ENCODE results near the gene SYCP2.
"Not testable (repeated sequence)": the region's sequence is repeated elsewhere in the genome, so short reads cannot be mapped to it uniquely, and the experiment has no call there.

The SYCP2 gene

DNA sequence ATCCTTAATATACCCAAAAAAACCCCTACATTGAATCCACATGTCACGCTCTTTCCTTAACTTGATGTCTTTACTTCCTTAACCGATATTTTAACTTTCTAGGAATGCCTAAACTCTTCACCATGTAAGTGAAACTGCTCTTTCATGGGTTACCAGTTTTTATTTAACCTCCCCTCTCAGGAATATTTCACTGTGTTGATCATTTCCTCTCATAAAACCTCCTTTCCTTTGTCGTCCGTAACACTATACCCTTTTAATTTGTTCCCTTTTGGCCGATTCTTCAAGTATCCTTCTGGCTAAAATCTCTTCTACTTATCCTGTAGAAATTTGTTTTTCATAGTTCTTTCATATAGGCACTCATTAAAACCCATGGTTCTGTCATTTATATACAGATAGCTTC is 24.6 kb downstream of the SYCP2 start:
- DNase-seq (ENCODE audit: low read depth): no peak

- DNase-seq (ENCODE audit: low read depth): no peak
Observed at GRCh38 chr20:59903621-59904020, 29.8 kb downstream of the SYCP2 start.

GRCh38 chr20:59902470-59902869 is 31.0 kb downstream of the SYCP2 start:
- DNase-seq (ENCODE audit: low read depth): no peak

- no peak for DNase-seq (ENCODE audit: low read depth)
Observed at GRCh38 chr20:59895908-59896307, 37.5 kb downstream of the SYCP2 start.

- DNase-seq (ENCODE audit: low read depth): no peak
Observed at GRCh38 chr20:59891581-59891980, 41.9 kb downstream of the SYCP2 start.

DNA sequence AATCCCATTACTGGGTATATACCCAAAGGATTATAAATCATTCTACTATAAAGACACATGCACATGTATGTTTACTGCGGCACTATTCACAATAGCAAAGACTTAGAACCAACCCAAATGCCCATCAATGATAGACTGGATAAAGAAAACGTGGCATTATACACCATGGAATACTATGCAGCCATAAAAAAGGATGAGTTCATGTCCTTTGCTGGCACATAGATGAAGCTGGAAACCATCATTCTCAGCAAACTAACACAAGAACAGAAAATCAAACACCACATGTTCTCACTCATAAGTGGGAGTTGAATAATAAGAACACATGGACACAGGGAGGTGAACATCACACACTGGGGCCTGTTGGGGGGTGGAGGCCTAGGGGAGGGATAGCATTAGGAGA is 43.4 kb downstream of the SYCP2 start:
- DNase-seq (ENCODE audit: low read depth): not testable (repeated sequence)

GRCh38 chr20:59888050-59888449 is 45.4 kb downstream of the SYCP2 start:
- no peak for DNase-seq (ENCODE audit: low read depth)

DNA sequence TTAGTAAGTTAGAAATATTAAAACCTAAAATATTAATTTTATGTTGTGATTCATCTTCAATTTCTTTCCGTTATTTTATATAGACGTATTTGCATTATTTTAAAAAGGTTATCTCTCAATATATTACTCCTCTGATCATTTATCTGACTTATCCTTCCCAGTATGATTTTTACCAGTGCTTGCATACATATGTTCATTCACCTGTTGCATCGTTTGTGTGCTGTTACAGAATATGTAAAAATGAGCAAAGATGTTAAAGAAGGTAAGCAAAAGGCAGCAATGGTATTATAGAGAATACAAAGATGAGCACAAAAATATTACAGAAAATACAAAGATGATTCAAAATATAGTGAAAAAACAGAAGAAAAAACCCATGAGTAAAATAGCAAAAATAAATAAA is 48.9 kb downstream of the SYCP2 start:
- no peak for DNase-seq (ENCODE audit: low read depth)

DNA sequence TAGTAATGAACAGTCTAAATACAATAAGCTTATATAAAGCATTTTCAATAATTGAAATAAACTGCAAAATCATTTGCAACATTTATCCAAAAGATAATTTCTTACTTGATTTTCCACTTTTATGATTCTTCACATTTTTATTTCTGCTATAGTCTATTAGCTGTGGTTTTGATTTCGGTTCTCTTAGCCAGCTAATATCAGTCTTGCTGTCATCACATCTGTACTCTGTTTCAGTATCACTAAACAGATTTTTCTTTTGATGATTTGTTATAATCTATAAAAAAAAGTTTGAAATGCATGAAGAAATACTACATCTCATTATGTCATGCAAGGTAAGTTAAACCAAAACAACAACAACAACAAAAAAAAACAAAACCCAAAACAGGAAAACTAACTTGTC is 53.2 kb downstream of the SYCP2 start:
- DNase-seq (ENCODE audit: low read depth): no peak

DNA sequence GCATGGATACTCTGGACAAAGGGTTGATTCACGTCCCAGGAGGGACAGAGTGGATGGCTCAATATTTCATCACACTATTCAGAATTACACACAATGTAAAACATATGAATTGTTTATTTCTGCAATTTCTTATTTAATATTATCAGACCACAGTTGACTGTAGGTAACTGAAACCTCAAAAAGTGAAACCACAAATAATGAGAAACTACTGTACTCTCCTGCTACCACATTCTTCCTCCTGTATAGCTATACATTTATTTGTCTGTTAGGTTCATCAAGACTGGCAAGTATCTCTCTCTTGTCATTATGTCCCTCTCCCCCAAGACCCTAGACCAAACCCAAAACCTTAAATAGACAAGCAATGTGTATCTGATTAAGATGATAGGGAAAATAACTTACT is 60.0 kb downstream of the SYCP2 start:
- DNase-seq (ENCODE audit: low read depth): no peak

DNA sequence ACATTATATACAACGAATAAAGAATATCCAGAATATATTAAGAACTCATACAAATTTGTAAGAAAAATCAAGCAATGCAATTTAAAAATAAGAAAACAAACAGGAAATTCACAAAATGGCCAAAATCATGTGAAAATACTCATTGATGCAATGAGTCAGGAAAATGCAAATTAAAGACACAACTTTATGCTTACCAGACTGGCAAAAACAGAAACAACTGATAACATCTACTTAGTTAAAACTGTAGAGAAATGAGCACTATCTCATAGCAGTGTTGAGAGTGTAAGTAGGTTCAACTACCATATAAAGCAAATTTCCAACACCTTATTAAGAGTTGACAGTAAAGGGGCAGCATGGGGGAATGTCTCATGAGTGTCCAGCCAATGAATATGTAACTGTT is 62.3 kb downstream of the SYCP2 start:
- DNase-seq (ENCODE audit: low read depth): no peak

- DNase-seq (ENCODE audit: low read depth): peak; percentile 7
Observed at GRCh38 chr20:59866338-59866737, 67.1 kb downstream of the SYCP2 start.

DNA sequence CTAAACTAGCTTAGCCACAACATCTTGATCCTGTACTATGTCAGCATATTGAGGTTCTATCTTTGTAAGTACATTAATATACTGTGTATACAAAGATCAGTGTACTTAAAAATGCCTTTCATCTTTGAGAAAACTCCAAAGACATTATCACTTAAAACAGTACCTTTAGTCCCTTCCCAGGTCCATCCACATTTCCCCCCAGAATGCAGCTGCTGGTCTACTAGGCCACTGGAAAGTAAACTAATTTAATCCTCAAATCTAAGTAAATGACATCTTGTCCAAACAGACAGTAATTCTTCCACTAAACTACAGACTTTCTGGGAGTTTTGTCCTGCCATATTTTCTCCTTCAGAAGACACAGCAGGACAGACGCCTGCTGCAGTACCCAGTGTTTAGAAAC is 68.7 kb downstream of the SYCP2 start:
- no peak for DNase-seq (ENCODE audit: low read depth)

DNA sequence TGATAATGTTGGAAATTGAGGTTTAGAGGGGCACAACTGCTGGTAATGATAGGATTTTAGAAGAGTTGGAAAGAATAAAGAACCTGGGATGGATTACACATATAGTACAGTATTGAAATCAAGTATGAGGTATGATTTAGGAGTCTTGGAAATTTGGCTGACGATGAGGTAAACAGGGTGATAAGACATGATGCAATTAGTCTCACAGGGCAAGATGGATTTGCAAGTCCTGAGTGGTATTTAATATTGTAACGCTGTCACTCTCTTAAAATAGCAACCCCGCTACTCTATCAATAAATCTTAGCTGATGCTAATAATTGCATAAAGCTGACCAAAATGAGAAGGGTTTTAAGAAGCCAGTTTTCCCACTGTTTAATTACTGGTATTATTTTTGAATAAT is 70.4 kb downstream of the SYCP2 start:
- DNase-seq (ENCODE audit: low read depth): no peak

DNA sequence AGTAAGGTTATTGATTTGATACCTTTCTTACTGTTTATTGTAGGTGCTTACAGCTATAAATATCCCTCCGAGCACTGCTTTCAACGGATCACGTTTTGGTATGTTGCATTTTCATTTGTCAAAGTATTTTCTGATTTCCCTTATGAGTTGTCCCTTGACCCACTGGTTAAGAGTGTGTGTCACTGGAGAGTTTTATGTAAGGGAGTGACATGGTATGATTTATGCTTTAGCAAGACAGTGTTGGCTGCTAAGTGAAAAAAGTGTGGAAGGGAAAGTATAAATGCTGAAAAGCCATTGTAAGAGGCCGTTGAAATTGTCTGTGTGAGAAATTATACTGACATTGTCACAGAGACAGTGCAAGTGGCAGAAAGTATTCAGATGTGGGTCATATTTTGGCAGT is 72.0 kb downstream of the SYCP2 start:
- DNase-seq (ENCODE audit: low read depth): no peak

GRCh38 chr20:59858425-59858824 is 75.0 kb downstream of the SYCP2 start:
- DNase-seq (ENCODE audit: low read depth): no peak

DNA sequence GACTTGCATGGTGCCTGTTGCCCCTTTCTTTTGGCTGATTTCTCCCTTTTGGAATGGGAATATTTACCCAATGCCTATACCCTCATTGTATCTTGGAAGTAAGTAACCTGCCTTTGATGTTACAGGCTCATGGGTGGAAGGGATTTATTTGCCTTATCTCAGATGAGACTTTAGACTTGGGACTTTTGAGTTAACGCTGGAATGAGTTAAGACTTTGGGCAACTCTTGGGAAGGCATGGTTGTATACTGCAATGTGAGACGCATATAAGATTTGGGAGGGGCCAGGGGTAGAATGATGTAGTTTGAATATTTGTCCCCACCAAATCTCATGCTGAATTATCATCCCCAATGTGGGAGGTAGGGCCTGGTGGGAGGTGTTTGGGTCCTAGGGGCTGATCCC is 75.5 kb downstream of the SYCP2 start:
- DNase-seq (ENCODE audit: low read depth): no peak

- DNase-seq (ENCODE audit: low read depth): not testable (repeated sequence)
Observed at GRCh38 chr20:59856941-59857340, 76.5 kb downstream of the SYCP2 start.

- DNase-seq (ENCODE audit: low read depth): not testable (repeated sequence)
Observed at GRCh38 chr20:59856526-59856925, 76.9 kb downstream of the SYCP2 start.

DNA sequence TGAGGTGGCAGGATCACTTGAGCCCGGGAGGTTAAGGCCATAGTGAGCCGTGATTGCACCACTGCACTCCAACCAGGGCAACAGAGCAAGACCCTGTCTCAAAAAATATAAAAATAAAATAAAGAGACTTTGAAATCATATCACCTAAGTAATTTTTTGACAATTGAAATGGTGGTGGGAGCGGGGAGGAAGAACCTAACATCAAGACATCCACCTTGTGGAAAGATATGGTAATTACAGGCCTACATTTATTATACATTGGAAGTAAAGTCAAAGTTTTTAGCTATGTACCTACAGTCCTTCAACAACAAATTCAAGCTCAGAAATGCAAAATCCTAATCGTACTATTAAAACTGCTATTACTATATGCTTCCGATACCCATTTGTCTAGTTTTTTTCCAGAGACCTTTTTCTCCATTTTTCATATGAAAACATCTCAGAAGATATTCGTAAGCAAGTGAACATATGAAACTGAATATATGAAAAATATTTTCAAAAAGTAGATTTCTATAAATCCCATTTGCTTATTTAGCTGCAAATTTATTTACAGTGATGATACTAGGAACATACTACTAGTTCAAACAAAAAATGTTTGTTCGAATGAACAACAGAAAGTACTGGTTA is 83.3 kb downstream of the SYCP2 start:
- no peak for DNase-seq (ENCODE audit: low read depth)

GRCh38 chr20:59848182-59848581 is 85.3 kb downstream of the SYCP2 start:
- DNase-seq (ENCODE audit: low read depth): no peak

DNA sequence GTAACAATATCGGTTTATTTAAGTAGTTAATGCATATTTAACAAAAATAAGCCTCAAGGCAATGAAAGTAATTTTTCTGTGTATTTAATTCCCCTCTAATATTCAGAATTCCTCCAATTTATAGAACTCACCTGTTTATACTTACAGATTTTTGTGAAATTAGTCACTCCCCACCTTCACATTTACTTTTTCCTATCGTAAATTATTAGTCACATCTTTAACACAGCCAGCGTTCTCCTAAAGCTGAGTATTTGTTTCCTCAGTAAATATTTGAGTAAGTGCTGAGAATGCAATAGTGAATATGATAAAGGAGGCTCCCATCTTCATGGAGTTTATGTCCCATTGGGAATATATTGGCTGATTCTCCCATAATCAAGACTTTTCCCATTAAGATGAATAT is 88.0 kb downstream of the SYCP2 start:
- no peak for DNase-seq (ENCODE audit: low read depth)

- no peak for DNase-seq (ENCODE audit: low read depth)
Observed at GRCh38 chr20:59839400-59839799, 94.0 kb downstream of the SYCP2 start.

- DNase-seq (ENCODE audit: low read depth): no peak
Observed at GRCh38 chr20:59837623-59838394, 95.6 kb downstream of the SYCP2 start.

Data from GM04504 (cell line).